ENCODE results near the gene SPATA32.

Gene SPATA32

DNA sequence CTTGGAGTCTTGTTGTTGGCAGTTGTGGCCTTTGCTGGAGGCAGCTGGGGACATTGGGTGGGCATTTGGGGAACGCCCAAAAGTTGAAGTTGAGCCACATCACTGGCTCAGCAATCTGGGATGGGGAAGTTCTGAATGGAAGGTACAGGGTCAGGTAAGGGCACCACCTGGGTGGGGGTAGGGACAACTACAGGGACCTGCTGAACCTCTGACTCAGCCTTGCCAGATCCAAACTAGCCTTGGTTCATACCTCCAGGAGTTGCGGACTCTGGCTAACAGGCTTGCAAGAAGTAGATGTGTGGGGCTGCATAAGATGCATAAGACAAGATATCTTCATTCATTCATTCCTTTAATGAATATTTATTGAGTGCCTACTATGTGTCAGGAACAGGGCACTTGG is 24.2 kb downstream of the SPATA32 start:
- no peak for DNase-seq (ENCODE audit: low spot score)
- peak overlapping the region; percentile 8; the same call in 1 of the 2 replicates for H3K27ac ChIP-seq
- POLR2A ChIA-PET (ENCODE audit: low non-redundant PET): no interaction called here
- CTCF ChIA-PET: interaction anchor here (0.6 to 1.2 kb wide), 2 partner anchors 19 to 66 kb away, joined by 3 to 5 read pairs; no protein-coding TSS in a partner anchor
- TF ChIP-seq, protein P1, sequence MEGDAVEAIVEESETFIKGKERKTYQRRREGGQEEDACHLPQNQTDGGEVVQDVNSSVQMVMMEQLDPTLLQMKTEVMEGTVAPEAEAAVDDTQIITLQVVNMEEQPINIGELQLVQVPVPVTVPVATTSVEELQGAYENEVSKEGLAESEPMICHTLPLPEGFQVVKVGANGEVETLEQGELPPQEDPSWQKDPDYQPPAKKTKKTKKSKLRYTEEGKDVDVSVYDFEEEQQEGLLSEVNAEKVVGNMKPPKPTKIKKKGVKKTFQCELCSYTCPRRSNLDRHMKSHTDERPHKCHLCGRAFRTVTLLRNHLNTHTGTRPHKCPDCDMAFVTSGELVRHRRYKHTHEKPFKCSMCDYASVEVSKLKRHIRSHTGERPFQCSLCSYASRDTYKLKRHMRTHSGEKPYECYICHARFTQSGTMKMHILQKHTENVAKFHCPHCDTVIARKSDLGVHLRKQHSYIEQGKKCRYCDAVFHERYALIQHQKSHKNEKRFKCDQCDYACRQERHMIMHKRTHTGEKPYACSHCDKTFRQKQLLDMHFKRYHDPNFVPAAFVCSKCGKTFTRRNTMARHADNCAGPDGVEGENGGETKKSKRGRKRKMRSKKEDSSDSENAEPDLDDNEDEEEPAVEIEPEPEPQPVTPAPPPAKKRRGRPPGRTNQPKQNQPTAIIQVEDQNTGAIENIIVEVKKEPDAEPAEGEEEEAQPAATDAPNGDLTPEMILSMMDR (conservative IDR thresholded peaks at IDR 0.05; ENCODE audit: low read depth): no peak

DNA sequence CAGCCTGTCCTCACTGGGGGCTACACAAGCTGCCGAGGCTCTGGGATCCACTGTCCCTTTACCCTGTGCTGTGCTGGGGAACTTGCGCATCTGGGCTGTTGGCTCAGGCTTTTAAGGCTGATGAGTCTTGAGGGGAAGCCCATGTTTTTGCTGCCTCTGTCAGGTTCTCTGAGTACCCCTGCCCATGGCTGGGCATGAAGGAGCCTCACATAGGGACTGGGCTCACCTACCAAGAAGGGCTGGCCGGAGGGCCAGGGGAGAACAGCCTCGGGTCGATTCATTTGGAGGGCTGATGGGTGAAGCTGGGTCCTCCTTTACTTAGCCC is 25.6 kb downstream of the SPATA32 start:
- POLR2A ChIA-PET (ENCODE audit: low non-redundant PET): no interaction called here
- CTCF ChIA-PET: interaction anchor here (0.6 to 3.2 kb wide), 6 partner anchors 10 to 1026 kb away, joined by 3 to 24 read pairs (median 6); no protein-coding TSS in a partner anchor
- H3K27ac ChIP-seq: no peak overlapping the region
- TF ChIP-seq, protein P1 (conservative IDR thresholded peaks at IDR 0.05; ENCODE audit: low read depth): no peak
- DNase-seq (ENCODE audit: low spot score): no peak

DNA sequence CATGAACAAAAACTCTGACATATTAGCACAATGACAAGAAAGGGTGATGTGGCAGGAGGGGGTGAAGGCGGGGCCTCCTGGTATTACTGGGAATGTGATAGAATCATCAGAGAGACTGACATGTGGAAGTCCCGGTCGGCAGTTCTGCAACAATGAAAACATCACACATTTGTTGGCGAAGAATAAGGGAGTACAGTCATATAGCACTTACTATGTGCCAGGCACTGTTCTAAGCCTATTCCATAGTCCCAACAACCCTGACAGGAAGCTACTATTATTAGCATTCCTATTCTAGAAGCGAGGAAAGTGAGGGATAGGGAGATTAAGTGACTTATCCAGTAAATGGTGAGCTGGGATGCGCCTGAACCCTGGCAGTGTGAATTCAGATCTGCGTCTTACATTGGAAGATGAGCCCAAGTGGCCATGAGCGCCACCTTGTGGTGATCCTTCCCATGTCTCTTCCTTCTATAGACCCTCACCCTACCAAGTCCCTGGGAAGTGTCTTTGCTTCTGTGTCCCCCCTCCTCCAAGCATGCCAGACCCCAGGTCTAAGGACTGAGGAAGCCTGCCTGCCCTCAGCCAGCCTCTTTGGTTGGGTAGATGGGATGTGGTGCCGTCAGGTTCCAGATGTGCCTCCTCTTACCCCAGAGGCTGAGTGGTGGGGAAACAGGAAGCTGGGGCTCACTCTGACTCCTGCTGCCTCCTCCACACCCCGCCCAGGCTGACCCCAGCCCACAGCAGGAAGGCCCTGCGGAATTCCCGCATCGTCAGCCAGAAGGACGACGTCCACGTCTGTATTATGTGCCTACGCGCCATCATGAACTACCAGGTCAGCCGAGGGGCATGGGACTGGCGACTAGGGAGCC is 26.2 kb downstream of the SPATA32 start:
- no peak overlapping the region for H3K27ac ChIP-seq
- POLR2A ChIA-PET (ENCODE audit: low non-redundant PET): interaction anchor here (0.6 kb wide), 1 partner anchor 17 kb away, joined by 6 read pairs; no protein-coding TSS in a partner anchor
- TF ChIP-seq, protein P1 (conservative IDR thresholded peaks at IDR 0.05; ENCODE audit: low read depth): peak; percentile 87
- peak; percentile 61 for DNase-seq (ENCODE audit: low spot score)
- CTCF ChIA-PET: interaction anchor here (0.6 to 3.2 kb wide), 15 partner anchors 10 to 1027 kb away, joined by 3 to 24 read pairs (median 5); partner anchors contain the start of genes ACBD4 and PLCD3

DNA sequence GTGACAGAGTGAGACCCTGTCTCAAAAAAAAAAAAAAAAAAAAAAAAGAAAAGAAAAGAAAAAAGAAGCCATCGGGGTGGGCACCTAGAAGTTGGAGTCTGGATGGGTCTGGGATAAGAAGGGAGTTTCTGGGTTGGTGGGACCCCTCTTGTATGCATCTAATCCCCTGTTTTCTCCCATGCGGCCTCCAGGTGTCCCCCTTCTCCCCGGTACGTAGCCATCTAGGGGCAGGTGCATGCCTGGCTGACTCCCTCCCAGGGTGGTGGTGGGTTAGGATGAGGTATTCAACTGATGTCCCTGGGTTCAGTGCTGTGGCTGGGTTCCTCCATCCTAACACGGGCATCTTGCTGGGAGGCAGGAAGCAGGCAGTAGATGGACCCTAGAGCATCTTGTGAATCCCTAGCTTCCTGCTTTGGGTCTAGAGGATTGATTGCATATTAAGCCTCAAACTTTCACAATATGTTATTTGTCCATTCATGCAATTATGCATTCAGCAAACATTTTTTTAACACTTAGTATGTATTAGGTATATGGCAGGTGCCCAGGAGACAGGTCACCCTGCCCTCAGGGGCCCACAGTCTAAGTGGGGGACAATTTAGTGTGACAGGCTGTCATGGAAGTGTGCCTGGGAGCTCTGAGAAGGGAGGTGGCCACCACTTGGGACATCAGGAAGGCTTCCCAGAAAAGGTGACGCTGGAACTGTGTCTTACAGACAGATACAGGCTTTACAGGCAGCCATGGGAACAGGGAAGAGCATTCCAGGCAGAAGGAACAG is 27.1 kb downstream of the SPATA32 start:
- no peak overlapping the region for H3K27ac ChIP-seq
- TF ChIP-seq, protein P1 (conservative IDR thresholded peaks at IDR 0.05; ENCODE audit: low read depth): peak; percentile 47
- POLR2A ChIA-PET (ENCODE audit: low non-redundant PET): no interaction called here
- CTCF ChIA-PET: interaction anchor here (0.6 to 3.2 kb wide), 13 partner anchors 9 to 159 kb away, joined by 3 to 24 read pairs (median 5); partner anchors contain the start of genes ACBD4 and PLCD3
- DNase-seq (ENCODE audit: low spot score): no peak

DNA sequence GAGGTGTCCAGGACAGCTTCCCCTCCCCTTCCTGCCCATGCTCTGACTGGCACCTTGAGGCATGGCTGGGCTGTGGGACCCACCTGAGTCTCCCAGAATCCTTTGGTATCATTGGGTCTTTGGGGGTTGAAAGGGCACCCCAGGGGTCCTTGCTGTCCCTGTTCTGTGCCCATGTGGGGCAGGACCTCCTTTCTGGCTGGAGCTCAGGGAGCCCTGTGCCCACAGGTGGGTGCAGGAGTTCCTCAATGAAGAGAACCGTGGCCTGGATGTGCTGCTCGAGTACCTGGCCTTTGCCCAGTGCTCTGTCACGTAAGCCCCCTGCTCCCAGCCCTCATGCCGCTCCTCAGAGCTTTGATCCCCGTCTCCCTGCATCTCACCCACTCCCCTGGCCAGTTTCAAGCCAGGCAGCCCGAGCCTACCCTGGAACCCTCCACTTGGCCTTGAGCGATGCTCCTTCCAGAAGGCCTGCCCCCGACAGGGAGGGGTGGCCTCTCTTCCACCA is 28.4 kb downstream of the SPATA32 start:
- POLR2A ChIA-PET (ENCODE audit: low non-redundant PET): no interaction called here
- no peak for DNase-seq (ENCODE audit: low spot score)
- no peak overlapping the region for H3K27ac ChIP-seq
- TF ChIP-seq, protein P1 (conservative IDR thresholded peaks at IDR 0.05; ENCODE audit: low read depth): no peak
- CTCF ChIA-PET: interaction anchor here (0.8 to 1.6 kb wide), 3 partner anchors 84 to 124 kb away, joined by 3 to 6 read pairs (median 6); partner anchors contain the start of gene ACBD4
